ENCODE results near the gene FDXR. TPM values are rescaled to one million over a fixed set of nuclear protein-coding genes. Genes with fewer than 3 reads are reported as not detected.

Gene FDXR
- total and polyA plus RNA-seq, 8 donors, result 4.3 to 15.1 (median 11.9) TPM

DNA sequence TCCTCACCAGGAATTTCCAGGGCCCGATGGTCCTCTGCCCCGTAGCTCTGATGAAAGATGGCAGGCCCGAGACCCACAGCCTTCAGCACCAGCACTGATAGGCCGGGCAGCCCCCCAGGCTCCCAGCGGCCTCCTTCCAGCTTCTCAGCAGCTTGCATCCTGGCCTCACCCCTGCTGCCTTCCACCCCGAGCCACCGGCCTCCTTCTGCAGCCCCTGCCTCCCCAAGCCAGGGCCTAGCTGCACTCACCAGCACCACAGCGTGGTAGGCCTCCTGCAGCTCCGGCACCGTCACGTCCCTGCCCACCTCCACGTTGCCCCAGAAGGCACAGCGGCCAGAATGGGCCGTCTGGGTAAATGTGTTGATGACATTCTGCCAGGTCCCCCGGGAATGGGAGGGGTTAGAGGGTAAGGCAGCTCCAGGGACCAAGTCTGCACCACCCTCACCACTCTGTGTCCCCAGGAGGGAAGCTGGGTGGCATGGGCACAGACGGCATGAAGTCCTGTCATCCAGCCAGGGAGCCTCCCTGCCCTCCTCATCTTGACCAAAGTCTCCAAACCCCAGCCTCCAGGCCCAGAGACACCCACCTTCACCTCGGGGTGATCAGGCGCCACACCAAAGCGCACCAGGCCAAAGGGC, 6.5 kb downstream of the FDXR start:
- no peak for DNase-seq
- no peak overlapping the region for H3K4me3 ChIP-seq
- no peaks in the 10 kb centered on the region for H3K27me3 ChIP-seq
- no peak for ATAC-seq
- WGBS, 2 donors, result 76 to 81% methylated on average over 19 of the region's 19 CpGs
- FAIRE-seq, result no peak
- intact Hi-C loops (cut with DNase I), result loop anchor here in 2 of 3 donors (5.0 to 10.0 kb wide), 3 partner anchors 122 to 212 kb away; partner anchors contain the start of gene NHERF1 (in 1 of the 2)
- TF ChIP-seq, protein P1, sequence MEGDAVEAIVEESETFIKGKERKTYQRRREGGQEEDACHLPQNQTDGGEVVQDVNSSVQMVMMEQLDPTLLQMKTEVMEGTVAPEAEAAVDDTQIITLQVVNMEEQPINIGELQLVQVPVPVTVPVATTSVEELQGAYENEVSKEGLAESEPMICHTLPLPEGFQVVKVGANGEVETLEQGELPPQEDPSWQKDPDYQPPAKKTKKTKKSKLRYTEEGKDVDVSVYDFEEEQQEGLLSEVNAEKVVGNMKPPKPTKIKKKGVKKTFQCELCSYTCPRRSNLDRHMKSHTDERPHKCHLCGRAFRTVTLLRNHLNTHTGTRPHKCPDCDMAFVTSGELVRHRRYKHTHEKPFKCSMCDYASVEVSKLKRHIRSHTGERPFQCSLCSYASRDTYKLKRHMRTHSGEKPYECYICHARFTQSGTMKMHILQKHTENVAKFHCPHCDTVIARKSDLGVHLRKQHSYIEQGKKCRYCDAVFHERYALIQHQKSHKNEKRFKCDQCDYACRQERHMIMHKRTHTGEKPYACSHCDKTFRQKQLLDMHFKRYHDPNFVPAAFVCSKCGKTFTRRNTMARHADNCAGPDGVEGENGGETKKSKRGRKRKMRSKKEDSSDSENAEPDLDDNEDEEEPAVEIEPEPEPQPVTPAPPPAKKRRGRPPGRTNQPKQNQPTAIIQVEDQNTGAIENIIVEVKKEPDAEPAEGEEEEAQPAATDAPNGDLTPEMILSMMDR (IDR thresholded peaks at IDR 0.05), result no peak
- no peaks in the 10 kb centered on the region for H3K36me3 ChIP-seq
- no peaks in the 10 kb centered on the region for H3K9me3 ChIP-seq
- H3K27ac ChIP-seq, result no peak overlapping the region
- H3K4me1 ChIP-seq, result peaks cover 0 to 4% (median 0%) of the 10 kb centered on the region in 3 donors

DNA sequence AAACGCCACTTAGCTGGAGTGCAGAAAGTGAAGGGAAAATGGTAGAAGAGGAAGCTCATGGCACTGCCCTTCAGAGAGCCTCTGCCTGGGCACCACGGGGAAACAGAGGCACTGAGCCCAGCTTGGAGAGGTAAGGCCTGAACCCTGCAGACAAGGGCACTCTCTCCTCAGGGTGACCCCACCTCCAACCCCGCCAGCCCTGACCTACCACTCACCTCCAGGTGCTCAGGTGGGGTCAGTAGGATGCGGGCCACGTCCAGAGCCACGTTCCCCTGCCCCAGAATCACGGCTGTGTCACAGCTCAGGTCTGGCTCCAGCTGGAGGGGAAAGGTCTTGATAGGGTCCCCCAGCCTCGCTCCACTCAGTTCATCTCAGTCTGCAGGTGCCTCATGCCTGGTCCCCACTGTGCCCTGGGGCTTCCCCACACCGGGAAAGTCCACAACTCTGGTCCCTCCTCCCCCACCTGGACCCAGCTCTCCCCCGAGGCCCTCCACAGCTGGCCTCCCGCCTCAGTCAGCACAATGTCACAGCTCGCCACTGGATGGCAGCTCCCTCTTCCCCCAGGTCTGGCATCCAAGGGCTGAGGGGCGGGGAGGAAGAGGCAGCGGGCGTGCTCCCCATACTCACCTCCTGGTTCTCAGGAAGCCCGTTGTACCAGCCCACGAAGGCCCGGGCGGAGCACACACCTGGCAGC, 7.1 kb downstream of the FDXR start:
- ATAC-seq (no peak), DNase-seq (peak in 1 of 6 donors; percentile 64), FAIRE-seq (no peak)
- Histone ChIP-seq H3K9me3 (no peaks in the 10 kb centered on the region), H3K27ac (no peak overlapping the region), H3K4me1 (peaks cover 0 to 9% (median 0%) of the 10 kb centered on the region in 3 donors), H3K36me3 (no peaks in the 10 kb centered on the region), H3K4me3 (no peak overlapping the region), H3K27me3 (peaks cover 0 to 5% (median 0%) of the 10 kb centered on the region in 4 donors)
- intact Hi-C loops (cut with DNase I), result loop anchor here in 2 of 3 donors (5.0 to 10.0 kb wide), 3 partner anchors 121 to 211 kb away; partner anchors contain the start of gene NHERF1 (in 1 of the 2)
- TF ChIP-seq, protein P1 (IDR thresholded peaks at IDR 0.05), result no peak
- WGBS, 2 donors, result 79% methylated on average over 18 to 19 of the region's 19 CpGs

DNA sequence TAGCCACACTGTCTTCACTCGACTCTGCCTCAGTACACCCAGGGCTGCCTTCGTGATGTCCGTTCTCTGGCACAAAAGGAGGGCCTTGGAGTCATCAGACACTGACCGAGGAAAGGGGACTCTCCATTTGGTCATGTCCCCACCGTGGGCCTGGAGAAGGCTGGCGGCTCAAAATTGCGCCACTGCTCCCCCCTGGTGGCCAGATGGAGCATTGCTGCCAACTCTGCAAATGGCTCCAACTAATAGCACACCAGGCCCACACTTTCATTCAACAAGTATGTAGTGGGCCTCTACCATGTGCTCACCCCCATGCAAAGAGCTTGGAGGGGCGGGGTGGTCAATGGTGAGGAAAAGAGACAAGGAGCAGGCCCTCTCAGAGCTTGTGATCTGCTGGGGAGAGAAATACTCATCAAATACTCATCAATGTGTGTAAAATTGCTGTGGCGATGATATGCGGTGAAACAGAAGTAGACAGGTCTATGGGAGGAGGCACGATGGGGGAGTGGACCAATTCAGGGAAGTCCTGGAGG, 7.9 kb downstream of the FDXR start:
- WGBS, 2 donors, result 22% methylated on average over 11 of the region's 11 CpGs
- Histone ChIP-seq H3K27me3 (peaks cover 0 to 6% (median 3%) of the 10 kb centered on the region in 4 donors), H3K27ac (no peak overlapping the region), H3K4me1 (peaks cover 0 to 9% (median 0%) of the 10 kb centered on the region in 3 donors), H3K4me3 (no peak overlapping the region), H3K36me3 (no peaks in the 10 kb centered on the region), H3K9me3 (no peaks in the 10 kb centered on the region)
- intact Hi-C loops (cut with DNase I), result loop anchor here in 2 of 3 donors (5.0 to 10.0 kb wide), 5 partner anchors 68 to 210 kb away; partner anchors contain the start of gene NHERF1 (in 1 of the 2)
- DNase-seq (peak; percentile 50 to 90 (median 78)), FAIRE-seq (no peak), ATAC-seq (peak; percentile 63 to 82 (median 75))
- TF ChIP-seq, protein P1 (IDR thresholded peaks at IDR 0.05), result peak; percentile 88 to 93 (median 92)

DNA sequence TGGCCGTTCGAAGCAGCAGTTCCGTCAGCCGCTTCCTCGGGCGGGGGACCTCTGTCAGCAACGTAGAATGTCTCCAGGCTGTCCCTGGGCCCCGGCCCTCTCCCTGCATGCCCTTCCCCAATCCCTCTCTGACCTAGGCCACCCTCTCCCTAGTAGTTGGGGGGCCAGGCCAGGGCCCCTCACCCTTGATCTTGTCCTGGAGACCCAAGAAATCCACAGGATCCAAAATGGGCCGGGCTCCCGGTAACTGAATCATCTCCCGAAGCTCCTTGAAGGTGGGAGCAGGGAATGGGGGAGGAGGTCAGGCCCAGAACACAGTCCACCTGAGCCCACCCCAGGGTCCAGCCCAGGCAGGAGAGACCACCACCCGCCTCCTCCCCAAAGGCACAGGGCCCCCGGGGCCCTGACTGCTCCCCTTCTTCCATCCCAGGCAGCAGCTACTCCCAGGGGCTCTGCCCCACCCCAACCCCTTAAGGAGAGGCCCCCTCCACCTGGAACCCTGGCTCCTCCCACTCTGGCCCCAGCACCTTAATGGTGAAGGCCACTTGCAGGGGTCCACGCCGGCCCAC, 8.4 kb downstream of the FDXR start:
- intact Hi-C loops (cut with DNase I), result loop anchor here in 2 of 3 donors (5.0 to 10.0 kb wide), 4 partner anchors 67 to 210 kb away; partner anchors contain the start of gene NHERF1 (in 1 of the 2)
- Histone ChIP-seq H3K27ac (no peak overlapping the region), H3K36me3 (no peaks in the 10 kb centered on the region), H3K27me3 (peaks cover 0 to 8% (median 3%) of the 10 kb centered on the region in 4 donors), H3K4me1 (peaks cover 0 to 9% (median 0%) of the 10 kb centered on the region in 3 donors), H3K4me3 (no peak overlapping the region), H3K9me3 (no peaks in the 10 kb centered on the region)
- DNase-seq, result peak in 1 of 6 donors; percentile 76
- WGBS, 2 donors, result 86 to 92% methylated on average over 13 to 15 of the region's 15 CpGs
- no peak for FAIRE-seq
- ATAC-seq, result no peak
- TF ChIP-seq, protein P1 (IDR thresholded peaks at IDR 0.05), result no peak

All from pancreas (tissue), 10 donors.